Gastroesophageal sphincter (tissue), 3 donors: ENCODE results near the gene QKI.

ENCODE experiments used
- CTCF ChIP-seq, 4 experiments: fragments of 200-600 bp in 2 of 4; fragments of 450-650 bp in 2 of 4; sonication (generic) in 1 of 4; IDR thresholded peaks; one replicate each; pipeline ENCODE4 v1.5.1; 2017 to 2019; ENCODE audit warnings: antibody characterized with exemption in 4 of 4, mild to moderate bottlenecking in 2 of 4, moderate library complexity in 2 of 4
- POLR2A ChIP-seq, 2 donors: fragments of 450-650 bp; IDR thresholded peaks; one replicate each; pipeline ENCODE4 v1.6.1; 2017; ENCODE audit warnings: antibody characterized with exemption in 2 of 2, mild to moderate bottlenecking in 2 of 2, moderate library complexity in 1 of 2

DNA sequence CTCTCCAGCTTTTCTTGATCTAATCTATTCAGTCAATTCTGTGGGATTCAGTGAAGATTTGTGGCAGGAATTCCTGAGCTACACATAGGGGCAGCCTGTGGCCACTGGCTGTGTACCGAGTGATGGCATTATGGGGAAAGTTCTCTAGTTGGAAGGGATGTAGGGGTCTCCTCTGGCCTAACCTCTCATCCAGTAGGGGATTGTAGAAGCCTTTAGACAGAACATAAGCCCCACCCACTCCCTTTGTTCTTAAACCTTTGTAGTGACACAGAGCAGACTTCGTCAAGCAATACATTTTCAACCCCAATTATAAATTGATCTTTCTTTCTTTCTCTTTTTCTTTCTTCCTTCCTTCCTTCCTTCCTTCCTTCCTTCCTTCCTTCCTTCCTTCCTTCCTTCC lies 188.9 kb downstream of the QKI start:
- TF ChIP-seq CTCF (IDR thresholded peaks at IDR 0.05) (no peak), POLR2A (IDR thresholded peaks at IDR 0.05) (no peak)
